K562 (cell line): ENCODE results near the gene PACSIN1. TPM values are rescaled to one million over a fixed set of nuclear protein-coding genes. Genes with fewer than 3 reads are reported as not detected.

Source experiments
- ATF7 ChIP-seq: fragments of 450-650 bp; IDR thresholded peaks from 2 replicates; pipeline ENCODE4 v1.7.1; 2014; ENCODE audit warnings: mild to moderate bottlenecking, moderate library complexity
- CBFA2T2 ChIP-seq: fragments of 450-650 bp; conservative IDR thresholded peaks from 2 replicates; pipeline ENCODE4 v1.6.1; 2017; ENCODE audit warnings: mild to moderate bottlenecking
- CBX2 ChIP-seq: fragments of 200-600 bp; sonication (generic); IDR thresholded peaks from one replicate; pipeline ENCODE4 v1.6.1; 2012; ENCODE audit warnings: mild to moderate bottlenecking, low read length, inconsistent platforms; ENCODE audit not compliant: insufficient read depth, poor library complexity, severe bottlenecking
- FOXO4 ChIP-seq: fragments of 450-650 bp; formaldehyde crosslinking; IDR thresholded peaks from 2 replicates; pipeline ENCODE4 v1.4.0; 2020; ENCODE audit warnings: mild to moderate bottlenecking, moderate library complexity
- HCFC1 ChIP-seq: IDR thresholded peaks from 2 replicates; pipeline ENCODE4 v1.6.1; 2012; ENCODE audit warnings: low read depth, low read length, improper control_type of control experiment
- KLF16 ChIP-seq: IDR thresholded peaks from 2 replicates; pipeline ENCODE4 v1.6.1; 2016; ENCODE audit warnings: antibody characterized with exemption
- MXI1 ChIP-seq: IDR thresholded peaks from 2 replicates; pipeline ENCODE4 v1.6.1; 2011; ENCODE audit warnings: low read depth, mild to moderate bottlenecking, improper control_type of control experiment, low read length
- NFXL1 ChIP-seq: fragments of 450-650 bp; formaldehyde crosslinking; IDR thresholded peaks from 2 replicates; pipeline ENCODE4 v1.4.0; 2021; ENCODE audit warnings: mild to moderate bottlenecking
- TFE3 ChIP-seq: fragments of 450-650 bp; formaldehyde crosslinking; IDR thresholded peaks from 2 replicates; pipeline ENCODE4 v1.4.0; 2020; ENCODE audit warnings: mild to moderate bottlenecking, mixed read lengths
- TRIM25 ChIP-seq: fragments of 450-650 bp; IDR thresholded peaks from 2 replicates; pipeline ENCODE4 v1.7.0; 2016; ENCODE audit warnings: borderline replicate concordance
- TSC22D4 ChIP-seq: fragments of 450-650 bp; IDR thresholded peaks from 2 replicates; pipeline ENCODE4 v1.6.1; 2016; ENCODE audit warnings: missing genetic modification characterization, missing biosample characterization, control low read depth
- ZBTB40 ChIP-seq, 2 experiments: fragments of 450-650 bp in 1 of 2; sonication (generic) in 1 of 2; formaldehyde crosslinking in 1 of 2; IDR thresholded peaks; 2 replicates each; pipeline versions ENCODE4 v1.7.1 to v1.9.0; 2016 to 2022; ENCODE audit warnings: inconsistent platforms in 1 of 2, mild to moderate bottlenecking in 1 of 2, missing genetic modification reagents in 1 of 2
- ZBTB8A ChIP-seq: fragments of 450-650 bp; IDR thresholded peaks from 2 replicates; pipeline ENCODE4 v1.6.1; 2018; ENCODE audit warnings: mild to moderate bottlenecking, moderate library complexity; ENCODE audit not compliant: partially characterized antibody
- ZNF41 ChIP-seq: fragments of 250-450 bp; sonication (Bioruptor Pico); conservative IDR thresholded peaks from 2 replicates; pipeline ENCODE4 v1.4.0; 2020; ENCODE audit warnings: mild to moderate bottlenecking
- polyA plus RNA-seq, 8 experiments: library from polyadenylated mRNA; depleted of rRNA in 4 of 8; stranded (reverse) in 5 of 8; unstranded in 3 of 8; fragments of >200 nt; fragmentation: Nextera tagmentation in 2 of 8; fragmentation: Illumina TruSeq in 1 of 8; extraction: Ambion mirVana in 2 of 8; extraction: Trizol in 1 of 8; gene quantifications; 2 replicates each; pipeline versions ENCODE4 v1.2.1 to v1.2.3, GENCODE V29; 2011 to 2014; ENCODE audit warnings: inconsistent platforms in 1 of 8, missing spikeins in 1 of 8
- total RNA-seq, 7 experiments: library from RNA; depleted of rRNA in 6 of 7; stranded (reverse); fragments of >200 nt in 6 of 7; fragmentation: Illumina TruSeq in 2 of 7; extraction: Trizol in 2 of 7; gene quantifications; 2 replicates each; pipeline versions ENCODE4 v1.2.1 to v1.2.3, GENCODE V29; 2011 to 2021; ENCODE audit warnings: low replicate concordance in 1 of 7

PACSIN1 gene
- total and polyA plus RNA-seq, 9 of the 15 experiments (the other 6 are each of a cell fraction or from before 2014, with no cell fraction given), result 0.01 to 1.7 (median 0.45) TPM

- TF ChIP-seq ZBTB40 (IDR thresholded peaks at IDR 0.05), result no peak
- TF ChIP-seq ZBTB40 (CRISPR knock-in tag; IDR thresholded peaks at IDR 0.05), result no peak
- no peak for TF ChIP-seq HCFC1
- no peak for TF ChIP-seq CBFA2T2
- TF ChIP-seq TRIM25, result no peak
- no peak for TF ChIP-seq KLF16
- no peak for TF ChIP-seq TSC22D4 (tag)
- no peak for TF ChIP-seq FOXO4 (CRISPR knock-in tag)
- TF ChIP-seq TFE3 (CRISPR knock-in tag), result no peak
- TF ChIP-seq NFXL1, result no peak
- TF ChIP-seq CBX2, result no peak
- no peak for TF ChIP-seq ZBTB8A
- TF ChIP-seq MXI1, result no peak
- TF ChIP-seq ATF7, result peak; percentile 89
- TF ChIP-seq ZNF41 (CRISPR knock-in tag), result no peak
Measured at GRCh38 chr6:34565722-34566137, 99.9 kb downstream of the PACSIN1 start (continued).
